HepG2 (cell line): ENCODE data around the gene SLC44A5.

Source experiments
- CTCF ChIP-seq: sonication (generic); formaldehyde crosslinking; IDR thresholded peaks from 2 replicates; pipeline ENCODE4 v1.5.0; 2020; ENCODE audit warnings: mild to moderate bottlenecking, missing genetic modification reagents, moderate library complexity
- HNRNPK ChIP-seq: fragments of 200-400 bp; formaldehyde crosslinking; IDR thresholded peaks from 2 replicates; pipeline ENCODE4 v1.6.1; 2018; ENCODE audit warnings: low read length, low read depth, moderate library complexity, mild to moderate bottlenecking; ENCODE audit not compliant: poor library complexity, severe bottlenecking
- KLF6 ChIP-seq: IDR thresholded peaks from 2 replicates; pipeline ENCODE4 v1.8.0; 2016; ENCODE audit warnings: missing biosample characterization, missing genetic modification reagents
- NCOA1 ChIP-seq: sonication (generic); formaldehyde crosslinking; IDR thresholded peaks from 2 replicates; pipeline ENCODE4 v1.9.0; 2021; ENCODE audit warnings: missing genetic modification reagents
- RELA ChIP-seq: sonication (generic); formaldehyde crosslinking; IDR thresholded peaks from 2 replicates; pipeline ENCODE4 v1.4.0; 2020; ENCODE audit warnings: missing genetic modification reagents
- SUZ12 ChIP-seq: fragments of 150-350 bp; IDR thresholded peaks from 2 replicates; pipeline ENCODE4 v1.6.1; 2014; ENCODE audit warnings: low read depth, low read length
- TIGD3 ChIP-seq: sonication (generic); formaldehyde crosslinking; IDR thresholded peaks from 2 replicates; pipeline ENCODE4 v1.5.1; 2020; ENCODE audit warnings: mild to moderate bottlenecking, missing genetic modification reagents, borderline replicate concordance
- ZBTB44 ChIP-seq: sonication (generic); formaldehyde crosslinking; IDR thresholded peaks from 2 replicates; pipeline ENCODE4 v1.4.0; 2020; ENCODE audit warnings: missing genetic modification reagents
- ZNF431 ChIP-seq: sonication (generic); formaldehyde crosslinking; IDR thresholded peaks from 2 replicates; pipeline ENCODE4 v1.9.0; 2022; ENCODE audit warnings: missing genetic modification reagents, low read depth, mild to moderate bottlenecking, borderline replicate concordance
- ZNF468 ChIP-seq: sonication (generic); formaldehyde crosslinking; IDR thresholded peaks from 2 replicates; pipeline ENCODE4 v1.8.0; 2022; ENCODE audit warnings: mild to moderate bottlenecking, moderate library complexity, missing genetic modification reagents
- ZNF672 ChIP-seq: sonication (generic); formaldehyde crosslinking; IDR thresholded peaks from 2 replicates; pipeline ENCODE4 v1.8.1; 2022; ENCODE audit warnings: missing genetic modification reagents
- ZNF713 ChIP-seq: sonication (generic); formaldehyde crosslinking; IDR thresholded peaks from 2 replicates; pipeline ENCODE4 v1.4.0; 2020; ENCODE audit warnings: mild to moderate bottlenecking, missing genetic modification reagents

- no peak for TF ChIP-seq CTCF (CRISPR knock-in tag)
- no peak for TF ChIP-seq ZNF431 (CRISPR knock-in tag)
- no peak for TF ChIP-seq ZNF713 (CRISPR knock-in tag)
- no peak for TF ChIP-seq ZNF468 (CRISPR knock-in tag)
- TF ChIP-seq RELA (CRISPR knock-in tag) = no peak
- no peak for TF ChIP-seq NCOA1 (CRISPR knock-in tag)
- TF ChIP-seq HNRNPK = no peak
- TF ChIP-seq TIGD3 (CRISPR knock-in tag) = no peak
- TF ChIP-seq SUZ12 = no peak
- TF ChIP-seq ZNF672 (CRISPR knock-in tag) = no peak
- TF ChIP-seq ZBTB44 = no peak
- no peak for TF ChIP-seq KLF6 (CRISPR knock-in tag)
Measured at GRCh38 chr1:75310067-75310466, 300.8 kb downstream of the SLC44A5 start.
